Uterus (tissue), 4 donors: ENCODE results near the gene TMED8. TPM values are rescaled to one million over a fixed set of nuclear protein-coding genes. Genes with fewer than 3 reads are reported as not detected.
"Not testable (repeated sequence)": the region's sequence is repeated elsewhere in the genome, so short reads cannot be mapped to it uniquely, and the experiment has no call there.

Source experiments
- DNase-seq, 2 donors: peaks; one replicate each; pipeline ENCODE4 v3.0.0-alpha.2; 2019 to 2020
- H3K27ac ChIP-seq, 2 donors: fragments of 200-600 bp; sonication (generic); 1 replicate in 1 of 2; 2 replicates in 1 of 2; pipeline ENCODE4 v1.5.1; 2016 to 2018
- H3K27me3 ChIP-seq, 2 donors: fragments of 200-600 bp; sonication (generic); one replicate each; pipeline ENCODE4 v1.5.1; 2018 to 2019; ENCODE audit warnings: control low read depth in 1 of 2
- H3K36me3 ChIP-seq, 2 donors: fragments of 200-600 bp; sonication (generic); one replicate each; pipeline ENCODE4 v1.5.1; 2019; ENCODE audit warnings: control low read depth in 1 of 2
- H3K4me1 ChIP-seq, 2 donors: fragments of 200-600 bp; sonication (generic); one replicate each; pipeline ENCODE4 v1.5.1; 2018 to 2019; ENCODE audit warnings: control low read depth in 1 of 2
- H3K4me3 ChIP-seq, 2 donors: fragments of 200-600 bp; sonication (generic); 1 replicate in 1 of 2; 2 replicates in 1 of 2; pipeline ENCODE4 v1.5.1; 2018 to 2019; ENCODE audit warnings: mild to moderate bottlenecking in 1 of 2
- H3K9me3 ChIP-seq, 2 donors: fragments of 200-600 bp; sonication (generic); one replicate each; pipeline ENCODE4 v1.5.1; 2019; ENCODE audit warnings: control low read depth in 1 of 2
- CTCF ChIP-seq, 4 experiments: fragments of 200-600 bp in 2 of 4; fragments of 450-650 bp in 2 of 4; sonication (generic) in 2 of 4; IDR thresholded peaks; one replicate each; pipeline ENCODE4 v1.5.1; 2016 to 2019; ENCODE audit warnings: antibody characterized with exemption in 4 of 4, mild to moderate bottlenecking in 2 of 4, moderate library complexity in 1 of 4
- POLR2A ChIP-seq, 2 donors: fragments of 450-650 bp; IDR thresholded peaks; one replicate each; pipeline ENCODE4 v1.6.1; 2016; ENCODE audit warnings: antibody characterized with exemption in 2 of 2, mild to moderate bottlenecking in 1 of 2, moderate library complexity in 1 of 2
- intact Hi-C: fragments of 100-400 bp; cut with DNase I; formaldehyde crosslinking; loops from one replicate; pipeline ENCODE4 v1.15.1; 2023; ENCODE audit warnings: low total_unique reads
- total RNA-seq, 4 donors: library from RNA; depleted of rRNA in 3 of 4; stranded (reverse); fragments of >200 nt in 3 of 4; gene quantifications; one replicate each; pipeline versions ENCODE4 v1.1.0 to v1.2.4, GENCODE V29; 2014 to 2023
- donor health status: DM: yes; HTN: yes; CAD: no.

The TMED8 gene
- total RNA-seq, 4 donors from 2014 or later, result 4.4 to 16.6 (median 10.5) TPM

- Histone ChIP-seq H3K4me1 (no peaks in the 10 kb centered on the region), H3K27me3 (no peaks in the 10 kb centered on the region), H3K27ac (no peak overlapping the region), H3K9me3 (peaks cover 0 to 14% of the 10 kb centered on the region in 2 donors), H3K4me3 (no peak overlapping the region), H3K36me3 (no peaks in the 10 kb centered on the region)
- intact Hi-C loops, result no loop called here
- DNase-seq, result no peak
- TF ChIP-seq CTCF (IDR thresholded peaks at IDR 0.05) (no peak), POLR2A (IDR thresholded peaks at IDR 0.05) (no peak)
These were observed 44.3 kb upstream of the TMED8 start for GRCh38 chr14:77421201-77421600.

- Histone ChIP-seq H3K4me3 (no peak overlapping the region), H3K9me3 (peaks cover 0 to 14% of the 10 kb centered on the region in 2 donors), H3K4me1 (no peaks in the 10 kb centered on the region), H3K36me3 (no peaks in the 10 kb centered on the region), H3K27ac (no peak overlapping the region), H3K27me3 (no peaks in the 10 kb centered on the region)
- intact Hi-C loops, result no loop called here
- TF ChIP-seq CTCF (IDR thresholded peaks at IDR 0.05) (no peak), POLR2A (IDR thresholded peaks at IDR 0.05) (no peak)
- DNase-seq, result no peak
These were observed 39.9 kb upstream of the TMED8 start for GRCh38 chr14:77416836-77417235.

GRCh38 chr14:77416098-77416497, 39.2 kb upstream of the TMED8 start:
- intact Hi-C loops, H3K4me1 ChIP-seq, H3K27ac ChIP-seq, H3K27me3 ChIP-seq, DNase-seq, H3K36me3 ChIP-seq, H3K4me3 ChIP-seq: not testable (repeated sequence)
- H3K9me3 ChIP-seq, result peaks cover 0 to 14% of the 10 kb centered on the region in 2 donors

GRCh38 chr14:77415403-77416030, 38.6 kb upstream of the TMED8 start:
- H3K36me3 ChIP-seq, H3K27me3 ChIP-seq, H3K4me3 ChIP-seq, H3K4me1 ChIP-seq, H3K27ac ChIP-seq, intact Hi-C loops, DNase-seq: not testable (repeated sequence)
- H3K9me3 ChIP-seq, result peaks cover 0 to 10% of the 10 kb centered on the region in 2 donors

GRCh38 chr14:77409131-77409533, 32.2 kb upstream of the TMED8 start:
- TF ChIP-seq CTCF (IDR thresholded peaks at IDR 0.05) (no peak), POLR2A (IDR thresholded peaks at IDR 0.05) (no peak)
- Histone ChIP-seq H3K4me3 (no peak overlapping the region), H3K27me3 (no peaks in the 10 kb centered on the region), H3K27ac (no peak overlapping the region), H3K9me3 (no peaks in the 10 kb centered on the region), H3K36me3 (no peaks in the 10 kb centered on the region), H3K4me1 (no peaks in the 10 kb centered on the region)
- intact Hi-C loops, result no loop called here
- no peak for DNase-seq

GRCh38 chr14:77407158-77407557, 30.3 kb upstream of the TMED8 start:
- TF ChIP-seq CTCF (IDR thresholded peaks at IDR 0.05) (no peak), POLR2A (IDR thresholded peaks at IDR 0.05) (no peak)
- Histone ChIP-seq H3K4me3 (no peak overlapping the region), H3K36me3 (no peaks in the 10 kb centered on the region), H3K27ac (no peak overlapping the region), H3K4me1 (no peaks in the 10 kb centered on the region), H3K9me3 (no peaks in the 10 kb centered on the region), H3K27me3 (no peaks in the 10 kb centered on the region)
- intact Hi-C loops, result no loop called here
- no peak for DNase-seq
